ENCODE results near the gene ZDHHC11B. TPM values are rescaled to one million over a fixed set of nuclear protein-coding genes. Genes with fewer than 3 reads are reported as not detected.

ZDHHC11B gene
- total and polyA plus RNA-seq, 2 of the 13 experiments (the other 11 are each of a cell fraction or from before 2014, with no cell fraction given): 0.11 to 0.12 TPM

GRCh38 chr5:758698-759053, 25.9 kb downstream of the ZDHHC11B start:
- in situ Hi-C loops (cut with HindIII; ENCODE audit: extremely low pct_ligation_motif_present, low pct_unique_long_range_greater_than_20kb) (no loop called here), intact Hi-C loops (cut with micrococcal nuclease; ENCODE audit: unreplicated experiment) (no loop called here)
- Histone ChIP-seq H3K4me1 (ENCODE audit: insufficient read depth, low read length) (peaks cover 47% of the 10 kb centered on the region), H3K9me3 (ENCODE audit: low read length) (no peaks in the 10 kb centered on the region), H3K27me3 (ENCODE audit: control insufficient read depth in 1 of 2, insufficient read depth in 2 of 2, low read length in 2 of 2) (peaks cover 5 to 56% of the 10 kb centered on the region in 2 experiments), H3K79me2 (ENCODE audit: insufficient read depth, low read length) (no peaks in the 10 kb centered on the region), H3K36me3 (replicated peaks in 1 of 2; ENCODE audit: control insufficient read depth in 1 of 2, insufficient read depth in 2 of 2, low read length in 2 of 2) (no peaks in the 10 kb centered on the region), H2AFZ (ENCODE audit: low read length) (no peak overlapping the region), H4K20me1 (ENCODE audit: insufficient read depth, low read length) (no peaks in the 10 kb centered on the region), H3K4me2 (ENCODE audit: low read depth, low read length) (peak overlapping the region; percentile 52), H3K9ac (ENCODE audit: insufficient read depth, low read depth, low read length) (peak overlapping the region; percentile 70), H3K4me3 (replicated peaks in 1 of 3; ENCODE audit: insufficient read depth in 1 of 3, low read depth in 2 of 3, low read length in 3 of 3) (peak overlapping the region in 1 of 3 experiments; percentile 47; a peak in 2 of 6 replicates), H3K27ac (ENCODE audit: extremely low read length, insufficient read depth, low read length) (no peak overlapping the region)
- DNase-seq (ENCODE audit: low spot score): no peak
- ATAC-seq: no peak
- no peak for FAIRE-seq
- no TSS peak for BruUV-seq (replicated peaks)
- ChIA-PET POLR2A (no interaction called here), CTCF (ENCODE audit: low intra/inter-chr PET ratio, low total read pairs) (no interaction called here)
- WGBS (ENCODE audit: low lambda C conversion rate): 52% methylated on average over 15 of the region's 15 CpGs
- TF ChIP-seq ZNF724P (CRISPR knock-in tag; IDR thresholded peaks at IDR 0.05; ENCODE audit: borderline replicate concordance) (no peak), DPF2 (CRISPR knock-in tag; IDR thresholded peaks at IDR 0.05; ENCODE audit: borderline replicate concordance, low read depth) (no peak), ASH2L (IDR thresholded peaks at IDR 0.05; ENCODE audit: insufficient read length, low read depth, low read length) (no peak), ZNF737 (CRISPR knock-in tag; IDR thresholded peaks at IDR 0.05; ENCODE audit: borderline replicate concordance) (no peak), PLSCR1 (CRISPR knock-in tag; IDR thresholded peaks at IDR 0.05; ENCODE audit: borderline replicate concordance) (no peak), REPIN1 (CRISPR knock-in tag; IDR thresholded peaks at IDR 0.05; ENCODE audit: borderline replicate concordance, low read depth) (no peak), SALL2 (CRISPR knock-in tag; IDR thresholded peaks at IDR 0.05) (no peak), IRF9 (CRISPR knock-in tag; IDR thresholded peaks at IDR 0.05; ENCODE audit: borderline replicate concordance) (0 out of 2 replicates have a peak, but pooled peaks have one; percentile 18), HNRNPH1 (optimal IDR thresholded peaks at IDR 0.05; ENCODE audit: low read depth, low read length) (no peak), ZNF234 (CRISPR knock-in tag; conservative IDR thresholded peaks at IDR 0.05) (no peak), TBX2 (CRISPR knock-in tag; IDR thresholded peaks at IDR 0.05; ENCODE audit: borderline replicate concordance) (peak; percentile 9; the same call in 1 of the 2 replicates), REL (CRISPR knock-in tag; conservative IDR thresholded peaks at IDR 0.05) (no peak), ATF2 (CRISPR knock-in tag; IDR thresholded peaks at IDR 0.05) (no peak), ZNF274 (CRISPR knock-in tag; IDR thresholded peaks at IDR 0.05) (0 out of 2 replicates have a peak, but pooled peaks have one; percentile 4), DMAP1 (CRISPR knock-in tag; IDR thresholded peaks at IDR 0.05) (no peak), KAT2B (IDR thresholded peaks at IDR 0.05; ENCODE audit: borderline replicate concordance, low read depth, low read length) (no peak)
